Stimulated activated memory B cell treated with anti-CD40 and anti-IgM and Interleukin-4, amounts not matched to agents 10 μg/mL and 1 μg/mL and 100 μg/mL, for 72 hours (primary cell): ENCODE measurements around the gene FGF18.

Experiments
- ATAC-seq: fragments of 150-1000 bp; cut with Tn5 transposase; 2 replicates; pipeline ENCODE4 v1.10.0; 2021
- H3K27ac Mint-ChIP-seq: one replicate; pipeline ENCODE4 v1.8.0; 2022; ENCODE audit warnings: mild to moderate bottlenecking, mixed read lengths
- H3K27me3 Mint-ChIP-seq: one replicate; pipeline ENCODE4 v1.8.0; 2022; ENCODE audit warnings: mixed read lengths
- H3K36me3 Mint-ChIP-seq: one replicate; pipeline ENCODE4 v1.8.0; 2022; ENCODE audit warnings: mixed read lengths
- H3K4me1 Mint-ChIP-seq: one replicate; pipeline ENCODE4 v1.8.0; 2022; ENCODE audit warnings: mixed read lengths
- H3K4me3 Mint-ChIP-seq: one replicate; pipeline ENCODE4 v1.8.0; 2022; ENCODE audit warnings: mild to moderate bottlenecking, moderate library complexity, mixed read lengths
- H3K9me3 Mint-ChIP-seq: one replicate; pipeline ENCODE4 v1.8.0; 2022; ENCODE audit warnings: mixed read lengths

Gene FGF18

DNA sequence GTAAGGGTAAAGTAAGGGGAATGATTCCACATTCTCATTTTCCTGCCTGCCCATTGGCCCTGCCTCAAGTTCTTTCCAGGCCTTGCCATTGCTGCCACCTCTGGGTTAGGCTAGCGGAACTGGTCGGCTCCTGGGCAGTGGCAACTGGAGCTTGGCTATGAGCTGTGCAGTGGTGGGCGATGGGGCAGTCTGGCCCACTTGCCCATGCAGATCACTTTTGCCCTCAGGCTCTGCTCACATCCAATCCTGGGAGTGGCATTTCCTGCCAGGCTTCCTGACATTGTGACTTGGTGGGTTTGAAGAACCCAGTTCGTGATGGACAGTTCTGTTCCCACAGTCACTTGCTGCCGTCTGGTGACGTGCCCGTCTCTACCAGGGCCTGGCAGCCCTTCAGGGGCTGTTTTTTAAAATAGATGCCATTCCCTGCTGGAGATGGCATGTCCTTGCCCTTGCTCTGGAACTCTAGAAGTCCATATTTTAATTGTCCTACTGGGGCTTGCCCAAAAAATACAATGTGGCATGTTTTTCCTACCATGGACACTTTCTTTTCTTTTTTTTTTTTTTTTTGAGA, 86.1 kb downstream of the FGF18 start:
- ATAC-seq = peak; percentile 7
- Mint-ChIP-seq H3K27ac (no peak overlapping the region), H3K36me3 (no peaks in the 10 kb centered on the region), H3K27me3 (peaks cover 17% of the 10 kb centered on the region), H3K4me3 (no peak overlapping the region), H3K9me3 (no peaks in the 10 kb centered on the region), H3K4me1 (no peaks in the 10 kb centered on the region)

DNA sequence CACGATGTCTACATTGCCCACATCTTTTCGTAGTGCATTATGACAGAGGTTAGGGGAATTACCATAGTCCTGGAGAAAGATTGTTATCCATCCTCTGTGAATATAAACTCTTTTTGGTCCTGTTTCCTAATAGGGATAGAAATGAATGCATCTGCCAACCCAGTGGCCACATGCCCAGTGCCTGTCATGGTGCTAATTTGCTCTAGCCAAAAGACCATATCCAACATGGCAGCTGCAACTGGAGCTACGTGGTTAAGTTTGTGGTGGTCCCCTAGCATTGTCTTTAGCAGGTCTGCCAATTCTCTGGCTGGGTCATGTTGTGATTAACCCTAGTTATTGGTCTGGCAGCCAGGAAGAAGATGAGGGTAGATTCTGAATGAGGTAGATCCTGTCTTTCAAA, 87.5 kb downstream of the FGF18 start:
- Mint-ChIP-seq H3K36me3 (no peaks in the 10 kb centered on the region), H3K4me1 (no peaks in the 10 kb centered on the region), H3K4me3 (no peak overlapping the region), H3K27ac (no peak overlapping the region), H3K9me3 (peaks cover 2% of the 10 kb centered on the region), H3K27me3 (peaks cover 21% of the 10 kb centered on the region)
- no peak for ATAC-seq
